Measurements from ENCODE around the gene SDC4. TPM values are rescaled to one million over a fixed set of nuclear protein-coding genes. Genes with fewer than 3 reads are reported as not detected.

Gene SDC4
- total and polyA plus RNA-seq, 9 of the 15 experiments (the other 6 are each of a cell fraction or from before 2014, with no cell fraction given), result 2.1 to 10.7 (median 6.3) TPM

DNA sequence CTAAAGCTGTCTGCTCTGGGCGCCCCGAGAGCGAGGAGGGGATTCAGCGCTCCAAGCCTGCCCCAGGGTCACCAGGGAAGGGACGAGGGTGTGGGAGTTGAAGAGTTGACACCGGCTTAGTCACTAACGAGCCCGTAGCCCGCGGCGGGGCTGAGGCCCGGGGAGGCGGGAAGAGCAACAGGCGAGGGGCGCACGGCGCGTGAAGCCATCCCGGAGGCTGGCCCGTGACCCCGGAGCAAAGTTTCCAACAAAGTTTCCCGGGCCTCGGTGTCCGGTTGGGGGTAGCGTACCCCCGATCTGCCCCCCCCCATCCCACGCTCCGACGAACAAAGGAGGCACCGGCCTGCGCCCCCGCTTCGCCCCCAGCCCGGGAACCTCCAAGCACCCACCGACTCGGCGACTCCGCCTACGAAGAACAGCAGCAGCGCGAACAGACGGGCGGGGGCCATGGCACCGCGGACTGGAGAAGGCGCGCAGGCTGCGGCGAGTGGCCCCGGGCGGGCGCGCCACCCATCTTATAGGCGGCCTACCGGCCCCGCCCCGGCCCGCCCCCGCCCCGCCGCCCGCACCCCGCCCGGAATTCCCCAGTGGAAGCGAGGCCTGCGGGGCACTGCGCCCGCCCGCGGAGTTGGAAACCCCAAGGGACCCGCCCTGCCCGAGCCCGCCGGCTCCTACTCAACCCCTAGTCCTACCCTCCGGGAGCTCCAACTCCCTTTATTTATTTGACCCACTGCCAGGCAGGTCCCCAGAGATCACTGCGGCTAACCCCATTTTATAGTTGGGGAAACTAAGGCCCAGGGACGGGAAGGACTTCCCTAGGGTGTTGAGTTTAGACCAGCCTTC is at the start of gene SDC4 (continued):
- TF ChIP-seq CUX1 (CRISPR knock-in tag; IDR thresholded peaks at IDR 0.05) (no peak), DMBX1 (CRISPR knock-in tag; IDR thresholded peaks at IDR 0.05; ENCODE audit: borderline replicate concordance) (peak; percentile 17; the same call in 1 of the 2 replicates), RBM25 (IDR thresholded peaks at IDR 0.05; ENCODE audit: low read depth, low read length, severe bottlenecking) (peak; percentile 62), JUN (IDR thresholded peaks at IDR 0.05; ENCODE audit: borderline replicate concordance, low read depth, low read length) (no peak), JUN (CRISPR knock-in tag; IDR thresholded peaks at IDR 0.05; ENCODE audit: borderline replicate concordance) (no peak), ESRRB (CRISPR knock-in tag; IDR thresholded peaks at IDR 0.05; ENCODE audit: borderline replicate concordance) (no peak), PCBP1 (IDR thresholded peaks at IDR 0.05; ENCODE audit: low read depth, low read length, poor library complexity, severe bottlenecking) (peak; percentile 70), RBM22 (IDR thresholded peaks at IDR 0.05; ENCODE audit: low read depth, low read length, poor library complexity, severe bottlenecking) (peak; percentile 83), FOXJ2 (tag; IDR thresholded peaks at IDR 0.05) (no peak), POLR2A (conservative IDR thresholded peaks at IDR 0.05) (peak; percentile 95), DPF2 (IDR thresholded peaks at IDR 0.05) (0 out of 2 replicates have a peak, but pooled peaks have one; percentile 40), ZFX (CRISPR knock-in tag; IDR thresholded peaks at IDR 0.05) (peak; percentile 56), CREBBP (IDR thresholded peaks at IDR 0.05; ENCODE audit: low read depth, low read length) (no peak), NFE2L1 (tag; IDR thresholded peaks at IDR 0.05; ENCODE audit: borderline replicate concordance, low read depth) (no peak), GTF2E2 (tag; IDR thresholded peaks at IDR 0.05) (0 out of 2 replicates have a peak, but pooled peaks have one; percentile 6), EP400 (IDR thresholded peaks at IDR 0.05) (peak; percentile 34; the same call in 1 of the 2 replicates), TAF1 (IDR thresholded peaks at IDR 0.05; ENCODE audit: control insufficient read depth, extremely low read depth, insufficient read depth, low read length, severe bottlenecking) (peak; percentile 74), RBFOX2 (IDR thresholded peaks at IDR 0.05; ENCODE audit: low read depth, low read length) (peak; percentile 92), E2F3 (CRISPR knock-in tag; IDR thresholded peaks at IDR 0.05) (peak; percentile 81), SUPT5H (IDR thresholded peaks at IDR 0.05) (peak; percentile 95), JUND (IDR thresholded peaks at IDR 0.05; ENCODE audit: borderline replicate concordance, low read depth, low read length) (0 out of 2 replicates have a peak, but pooled peaks have one; percentile 23), JUND (tag; IDR thresholded peaks at IDR 0.05; ENCODE audit: borderline replicate concordance, low read depth, low read length) (peak; percentile 40; the same call in 1 of the 3 replicates), ZC3H4 (CRISPR knock-in tag; IDR thresholded peaks at IDR 0.05; ENCODE audit: borderline replicate concordance) (no peak)

All from K562 (cell line).